NCI-H2227 treated with DMSO at 0.1 percent for 48 hours (cell line): ENCODE data around the gene EXOC4.
"Not testable (repeated sequence)": the region's sequence is repeated elsewhere in the genome, so short reads cannot be mapped to it uniquely, and the experiment has no call there.

Experiments used
- DNase-seq: peaks from one replicate; lab custom pipeline; 2025; lab: John Stamatoyannopoulos, UW

The EXOC4 gene

GRCh38 chr7:133315332-133316040 is 62.6 kb downstream of the EXOC4 start:
- no peak for DNase-seq

- DNase-seq = no peak
Measured at GRCh38 chr7:133319842-133320241, 67.0 kb downstream of the EXOC4 start.

- DNase-seq = no peak
Measured at GRCh38 chr7:133320891-133321290, 68.0 kb downstream of the EXOC4 start.

GRCh38 chr7:133321366-133321765 is 68.5 kb downstream of the EXOC4 start:
- DNase-seq = not testable (repeated sequence)

- not testable (repeated sequence) for DNase-seq
Measured at GRCh38 chr7:133326745-133327144, 73.9 kb downstream of the EXOC4 start.

- DNase-seq = not testable (repeated sequence)
Measured at GRCh38 chr7:133328021-133328420, 75.1 kb downstream of the EXOC4 start.

GRCh38 chr7:133330085-133330484 is 77.2 kb downstream of the EXOC4 start:
- no peak for DNase-seq

- DNase-seq = no peak
Measured at GRCh38 chr7:133331861-133332260, 79.0 kb downstream of the EXOC4 start.

- DNase-seq = no peak
Measured at GRCh38 chr7:133339772-133340171, 86.9 kb downstream of the EXOC4 start.

GRCh38 chr7:133344275-133344674 is 91.4 kb downstream of the EXOC4 start:
- DNase-seq = peak; percentile 19

- no peak for DNase-seq
Measured at GRCh38 chr7:133345690-133346421, 93.0 kb downstream of the EXOC4 start.

GRCh38 chr7:133348250-133348649 is 95.4 kb downstream of the EXOC4 start:
- DNase-seq = no peak

- no peak for DNase-seq
Measured at GRCh38 chr7:133349101-133349500, 96.2 kb downstream of the EXOC4 start.

- no peak for DNase-seq
Measured at GRCh38 chr7:133352430-133352829, 99.6 kb downstream of the EXOC4 start.

GRCh38 chr7:133353775-133354174 is 100.9 kb downstream of the EXOC4 start:
- DNase-seq = no peak

GRCh38 chr7:133354546-133355324 is 101.9 kb downstream of the EXOC4 start:
- no peak for DNase-seq

GRCh38 chr7:133355325-133355708 is 102.4 kb downstream of the EXOC4 start:
- no peak for DNase-seq

- no peak for DNase-seq
Measured at GRCh38 chr7:133355822-133356221, 102.9 kb downstream of the EXOC4 start.

GRCh38 chr7:133358708-133359107 is 105.8 kb downstream of the EXOC4 start:
- no peak for DNase-seq

- no peak for DNase-seq
Measured at GRCh38 chr7:133359449-133359848, 106.6 kb downstream of the EXOC4 start.

- no peak for DNase-seq
Measured at GRCh38 chr7:133360201-133360600, 107.3 kb downstream of the EXOC4 start.

- DNase-seq = no peak
Measured at GRCh38 chr7:133361806-133362205, 108.9 kb downstream of the EXOC4 start.
